Measurements from ENCODE around the gene ASAP3.

GRCh38 chr1:23530747-23531561 is 47.0 kb upstream of the ASAP3 start, which contains the start of gene E2F2:
- TF ChIP-seq POLR2A (IDR thresholded peaks at IDR 0.05) (no peak), EP300 (IDR thresholded peaks at IDR 0.05) (no peak), CTCF (IDR thresholded peaks at IDR 0.05) (peak in 1 of 4 experiments; percentile 18), POLR2AphosphoS5 (IDR thresholded peaks at IDR 0.05) (no peak)

Data from gastroesophageal sphincter (tissue), 3 donors.